Left forelimb (tissue), 1 donor: ENCODE measurements around the gene PRDM2.

Experiments used
- DNase-seq: peaks from one replicate; pipeline ENCODE4 v3.0.0-alpha.2; 2018; ENCODE audit warnings: low spot score

PRDM2 gene

DNA sequence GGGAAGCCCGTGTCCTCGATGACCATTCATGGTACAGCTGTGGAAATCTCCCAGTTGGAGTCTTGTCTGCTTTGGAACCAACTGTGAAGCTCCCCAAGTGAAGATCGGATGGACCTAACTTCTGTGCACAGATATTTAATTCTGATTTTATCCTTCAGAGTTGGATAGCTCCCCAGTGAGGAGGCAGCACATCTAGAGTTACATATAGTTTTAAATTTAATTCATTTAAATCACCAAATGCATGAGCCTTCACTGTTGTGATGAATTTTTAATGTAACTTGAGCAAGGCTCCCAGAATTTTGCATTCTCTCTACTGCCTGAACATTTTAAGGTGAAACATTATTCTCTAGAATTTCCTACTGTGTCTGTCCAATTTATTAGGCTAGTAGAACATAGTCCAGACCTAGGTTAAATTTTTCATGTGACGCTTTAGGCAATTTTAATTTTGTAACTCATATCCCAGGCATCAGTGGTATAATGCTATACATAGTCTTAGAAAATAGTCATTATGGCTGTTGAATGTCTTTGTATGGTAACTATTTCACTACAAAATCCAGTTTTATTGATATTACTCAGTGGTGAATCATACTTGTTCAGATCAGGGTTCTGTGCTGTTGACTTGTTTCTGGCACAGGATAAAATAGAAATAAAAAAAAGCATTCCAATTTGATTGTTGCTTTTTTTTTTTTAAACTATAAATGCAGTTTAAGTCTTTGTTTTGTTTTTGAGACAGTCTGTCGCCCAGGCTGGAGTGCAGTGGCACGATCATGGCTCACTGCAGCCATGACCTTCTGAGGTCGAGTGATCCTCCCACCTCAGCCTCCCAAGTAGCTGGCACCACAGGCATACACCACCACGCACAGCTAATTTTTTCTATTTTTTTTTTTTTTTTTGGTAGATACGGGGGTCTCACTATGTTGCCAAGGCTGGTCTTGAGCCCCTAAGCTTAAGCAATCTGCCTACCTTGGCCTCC is 66.9 kb downstream of the PRDM2 start:
- no peak for DNase-seq

DNA sequence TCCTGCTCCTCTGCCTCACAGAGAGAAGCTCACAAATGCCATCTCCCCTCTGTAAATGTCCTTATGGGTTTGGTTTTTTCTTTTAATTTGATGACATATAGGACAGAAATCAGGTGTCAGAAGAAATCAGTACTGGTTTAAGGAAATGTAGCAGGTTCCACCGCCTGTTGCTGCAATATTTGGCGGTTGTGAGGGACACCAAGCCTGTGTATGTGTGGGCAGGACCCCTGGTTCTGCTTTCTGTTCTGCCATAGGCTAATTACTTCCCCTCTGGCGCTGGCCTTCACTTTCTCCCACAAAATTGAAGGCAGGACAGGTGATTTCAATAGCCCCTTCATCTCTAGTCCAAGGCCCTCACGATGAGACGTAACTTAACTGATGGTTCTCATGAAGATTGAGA is 69.2 kb downstream of the PRDM2 start:
- no peak for DNase-seq

DNA sequence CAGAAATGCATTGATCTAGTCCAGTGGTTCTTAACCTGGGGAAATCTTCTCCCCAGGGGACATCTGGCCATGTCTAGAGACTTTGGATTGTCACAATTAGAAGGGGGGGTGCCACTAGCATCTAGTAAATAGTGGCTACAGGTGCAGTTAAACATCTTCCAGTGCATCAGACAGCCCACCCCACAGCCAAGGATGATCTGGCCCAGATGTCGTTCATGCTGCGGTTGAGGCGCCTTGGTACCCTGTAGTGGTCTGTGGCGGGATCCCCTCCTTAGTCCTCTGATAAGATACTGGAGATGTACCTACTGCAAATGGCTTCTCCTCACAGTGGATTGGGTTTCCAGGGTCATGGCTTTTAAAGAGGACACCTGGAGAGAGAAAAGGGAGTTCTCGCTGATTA is 69.8 kb downstream of the PRDM2 start:
- no peak for DNase-seq

DNA sequence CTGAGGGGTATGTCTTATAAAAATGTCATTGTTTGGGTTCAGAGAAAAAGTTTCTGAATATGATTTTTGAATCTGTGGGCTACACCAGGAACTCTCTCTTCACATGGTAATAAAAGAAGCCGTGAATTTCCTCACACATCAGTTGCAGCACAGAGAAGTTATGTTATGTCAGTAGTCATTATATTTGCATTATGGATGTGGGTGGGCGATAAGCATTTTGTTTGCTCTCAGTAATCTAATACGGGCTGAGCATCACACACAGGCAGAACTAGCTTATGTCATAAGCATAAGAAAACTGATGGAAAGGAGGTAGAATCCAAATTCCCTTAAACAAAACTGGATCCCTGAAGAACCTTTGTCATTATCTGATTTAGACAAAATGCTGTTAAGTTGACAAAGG is 70.8 kb downstream of the PRDM2 start:
- DNase-seq, result no peak

DNA sequence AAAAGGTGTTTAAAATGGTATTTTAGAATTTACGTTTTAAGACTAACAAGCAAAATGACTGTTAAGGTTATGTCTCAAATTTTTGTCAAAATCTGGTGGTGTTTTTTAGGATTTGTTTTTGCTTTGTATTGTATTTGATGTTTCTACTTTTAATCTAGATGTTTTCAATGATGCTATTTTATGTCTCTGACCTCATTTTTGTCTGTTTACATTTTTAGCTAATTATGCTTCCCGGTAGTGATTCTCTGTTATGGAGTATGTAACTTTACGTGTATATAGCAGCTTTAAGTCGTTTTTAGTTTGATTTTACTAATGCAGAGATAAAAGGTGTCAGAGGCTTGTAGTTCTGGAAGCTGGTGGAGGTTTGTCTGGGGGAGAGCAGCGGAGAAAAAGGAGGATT is 71.8 kb downstream of the PRDM2 start:
- DNase-seq, result no peak

DNA sequence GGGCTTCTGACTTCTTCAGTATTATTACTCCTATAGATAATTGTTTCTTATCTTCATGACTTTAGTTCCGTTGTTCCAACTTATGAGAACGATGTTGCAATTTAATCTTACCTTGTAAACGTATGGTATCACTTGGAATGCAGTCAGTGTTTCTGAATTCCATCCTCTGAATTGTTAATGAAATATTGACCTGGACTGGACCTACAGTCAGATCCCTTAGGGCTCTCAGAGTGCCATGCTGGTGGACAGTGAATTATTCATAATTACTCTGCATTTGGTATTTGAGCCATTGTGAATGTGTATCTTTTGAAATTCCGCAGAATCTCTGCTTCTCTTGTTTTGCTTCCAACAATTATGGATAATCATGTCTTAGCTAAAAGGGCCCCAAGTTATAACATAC is 72.3 kb downstream of the PRDM2 start:
- DNase-seq, result no peak

DNA sequence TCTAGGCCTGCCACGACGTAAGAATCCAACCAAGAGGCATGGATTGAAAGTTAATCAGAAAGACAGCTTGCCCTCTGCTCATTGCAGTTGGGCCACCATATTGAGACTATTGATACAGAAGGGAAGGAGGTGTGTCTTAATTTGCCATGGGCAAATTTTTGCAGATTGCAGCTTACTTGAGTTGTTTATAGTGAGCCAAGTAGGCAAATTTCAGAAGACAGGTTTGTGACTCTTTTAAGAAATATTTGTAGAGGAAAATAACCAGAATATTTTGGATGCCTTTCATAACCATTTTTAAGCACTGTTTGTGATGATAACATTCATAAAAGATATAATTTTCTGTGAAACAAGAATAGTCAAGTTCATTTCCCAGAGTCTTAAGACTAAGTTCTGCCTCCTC is 74.1 kb downstream of the PRDM2 start:
- DNase-seq, result no peak

DNA sequence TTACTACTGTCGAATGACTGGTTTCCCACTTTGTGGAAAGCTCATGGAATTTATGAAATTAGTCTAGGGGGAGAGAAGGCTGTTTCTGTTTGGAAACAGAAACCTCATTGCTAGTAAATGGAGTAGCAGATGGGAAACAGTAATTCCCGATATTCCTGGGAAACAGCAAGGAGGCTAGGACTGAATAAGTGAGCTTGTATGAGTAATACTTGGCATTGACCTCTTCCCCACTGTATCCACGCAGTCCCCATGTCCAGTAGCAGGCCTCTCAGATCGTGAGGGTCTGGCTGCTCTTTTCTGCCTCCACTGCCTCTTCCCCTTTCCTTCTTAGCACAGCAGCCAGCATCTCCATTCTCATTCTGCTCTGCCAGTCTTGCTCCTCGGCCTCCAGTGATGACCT is 75.5 kb downstream of the PRDM2 start:
- no peak for DNase-seq

DNA sequence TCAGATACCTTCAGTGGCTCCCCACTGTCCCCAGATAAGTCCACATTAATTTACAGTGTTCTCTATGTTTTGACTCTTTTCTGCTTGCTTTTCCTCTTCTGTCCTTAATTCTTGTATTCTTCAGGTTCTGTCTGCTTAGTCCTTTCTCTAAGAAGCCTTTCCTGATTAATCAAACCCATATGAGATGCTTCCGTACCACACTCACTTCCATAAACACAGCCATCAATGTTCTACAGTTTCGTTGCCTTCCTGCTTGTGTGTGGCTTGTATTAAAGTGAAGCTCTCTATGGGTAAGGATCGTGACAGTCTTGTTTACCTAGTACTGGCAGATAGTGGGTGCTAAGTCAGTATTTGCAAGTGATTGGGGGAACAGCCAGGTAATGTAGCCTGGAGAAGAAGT is 75.9 kb downstream of the PRDM2 start:
- DNase-seq, result no peak

DNA sequence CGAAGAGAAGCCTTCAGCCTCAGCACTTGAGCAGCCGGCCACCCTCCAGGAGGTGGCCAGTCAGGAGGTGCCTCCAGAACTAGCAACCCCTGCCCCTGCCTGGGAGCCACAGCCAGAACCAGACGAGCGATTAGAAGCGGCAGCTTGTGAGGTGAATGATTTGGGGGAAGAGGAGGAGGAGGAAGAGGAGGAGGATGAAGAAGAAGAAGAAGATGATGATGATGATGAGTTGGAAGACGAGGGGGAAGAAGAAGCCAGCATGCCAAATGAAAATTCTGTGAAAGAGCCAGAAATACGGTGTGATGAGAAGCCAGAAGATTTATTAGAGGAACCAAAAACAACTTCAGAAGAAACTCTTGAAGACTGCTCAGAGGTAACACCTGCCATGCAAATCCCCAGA is 78.4 kb downstream of the PRDM2 start:
- no peak for DNase-seq

DNA sequence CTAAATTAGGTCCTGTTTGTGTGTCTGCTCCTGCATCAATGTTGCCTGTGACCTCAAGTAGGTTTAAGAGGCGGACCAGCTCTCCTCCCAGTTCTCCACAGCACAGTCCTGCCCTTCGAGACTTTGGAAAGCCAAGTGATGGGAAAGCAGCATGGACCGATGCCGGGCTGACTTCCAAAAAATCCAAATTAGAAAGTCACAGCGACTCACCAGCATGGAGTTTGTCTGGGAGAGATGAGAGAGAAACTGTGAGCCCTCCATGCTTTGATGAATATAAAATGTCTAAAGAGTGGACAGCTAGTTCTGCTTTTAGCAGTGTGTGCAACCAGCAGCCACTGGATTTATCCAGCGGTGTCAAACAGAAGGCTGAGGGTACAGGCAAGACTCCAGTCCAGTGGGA is 79.9 kb downstream of the PRDM2 start:
- no peak for DNase-seq

DNA sequence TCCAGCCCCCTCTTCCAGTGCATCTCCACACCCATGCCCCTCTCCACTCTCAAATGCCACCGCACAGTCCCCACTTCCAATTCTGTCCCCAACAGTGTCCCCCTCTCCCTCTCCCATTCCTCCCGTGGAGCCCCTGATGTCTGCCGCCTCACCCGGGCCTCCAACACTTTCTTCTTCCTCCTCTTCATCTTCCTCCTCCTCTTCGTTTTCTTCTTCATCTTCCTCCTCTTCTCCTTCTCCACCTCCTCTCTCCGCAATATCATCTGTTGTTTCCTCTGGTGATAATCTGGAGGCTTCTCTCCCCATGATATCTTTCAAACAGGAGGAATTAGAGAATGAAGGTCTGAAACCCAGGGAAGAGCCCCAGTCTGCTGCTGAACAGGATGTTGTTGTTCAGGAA is 80.8 kb downstream of the PRDM2 start:
- DNase-seq, result no peak

DNA sequence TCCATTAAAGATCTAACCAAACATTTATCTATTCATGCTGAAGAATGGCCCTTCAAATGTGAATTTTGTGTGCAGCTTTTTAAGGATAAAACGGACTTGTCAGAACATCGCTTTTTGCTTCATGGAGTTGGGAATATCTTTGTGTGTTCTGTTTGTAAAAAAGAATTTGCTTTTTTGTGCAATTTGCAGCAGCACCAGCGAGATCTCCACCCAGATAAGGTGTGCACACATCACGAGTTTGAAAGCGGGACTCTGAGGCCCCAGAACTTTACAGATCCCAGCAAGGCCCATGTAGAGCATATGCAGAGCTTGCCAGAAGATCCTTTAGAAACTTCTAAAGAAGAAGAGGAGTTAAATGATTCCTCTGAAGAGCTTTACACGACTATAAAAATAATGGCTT is 81.2 kb downstream of the PRDM2 start:
- no peak for DNase-seq

DNA sequence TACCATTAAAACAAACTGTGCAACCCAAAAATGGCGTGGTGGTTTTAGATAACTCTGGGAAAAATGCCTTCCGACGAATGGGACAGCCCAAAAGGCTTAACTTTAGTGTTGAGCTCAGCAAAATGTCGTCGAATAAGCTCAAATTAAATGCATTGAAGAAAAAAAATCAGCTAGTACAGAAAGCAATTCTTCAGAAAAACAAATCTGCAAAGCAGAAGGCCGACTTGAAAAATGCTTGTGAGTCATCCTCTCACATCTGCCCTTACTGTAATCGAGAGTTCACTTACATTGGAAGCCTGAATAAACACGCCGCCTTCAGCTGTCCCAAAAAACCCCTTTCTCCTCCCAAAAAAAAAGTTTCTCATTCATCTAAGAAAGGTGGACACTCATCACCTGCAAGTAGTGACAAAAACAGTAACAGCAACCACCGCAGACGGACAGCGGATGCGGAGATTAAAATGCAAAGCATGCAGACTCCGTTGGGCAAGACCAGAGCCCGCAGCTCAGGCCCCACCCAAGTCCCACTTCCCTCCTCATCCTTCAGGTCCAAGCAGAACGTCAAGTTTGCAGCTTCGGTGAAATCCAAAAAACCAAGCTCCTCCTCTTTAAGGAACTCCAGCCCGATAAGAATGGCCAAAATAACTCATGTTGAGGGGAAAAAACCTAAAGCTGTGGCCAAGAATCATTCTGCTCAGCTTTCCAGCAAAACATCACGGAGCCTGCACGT is 82.1 kb downstream of the PRDM2 start:
- DNase-seq, result no peak

DNA sequence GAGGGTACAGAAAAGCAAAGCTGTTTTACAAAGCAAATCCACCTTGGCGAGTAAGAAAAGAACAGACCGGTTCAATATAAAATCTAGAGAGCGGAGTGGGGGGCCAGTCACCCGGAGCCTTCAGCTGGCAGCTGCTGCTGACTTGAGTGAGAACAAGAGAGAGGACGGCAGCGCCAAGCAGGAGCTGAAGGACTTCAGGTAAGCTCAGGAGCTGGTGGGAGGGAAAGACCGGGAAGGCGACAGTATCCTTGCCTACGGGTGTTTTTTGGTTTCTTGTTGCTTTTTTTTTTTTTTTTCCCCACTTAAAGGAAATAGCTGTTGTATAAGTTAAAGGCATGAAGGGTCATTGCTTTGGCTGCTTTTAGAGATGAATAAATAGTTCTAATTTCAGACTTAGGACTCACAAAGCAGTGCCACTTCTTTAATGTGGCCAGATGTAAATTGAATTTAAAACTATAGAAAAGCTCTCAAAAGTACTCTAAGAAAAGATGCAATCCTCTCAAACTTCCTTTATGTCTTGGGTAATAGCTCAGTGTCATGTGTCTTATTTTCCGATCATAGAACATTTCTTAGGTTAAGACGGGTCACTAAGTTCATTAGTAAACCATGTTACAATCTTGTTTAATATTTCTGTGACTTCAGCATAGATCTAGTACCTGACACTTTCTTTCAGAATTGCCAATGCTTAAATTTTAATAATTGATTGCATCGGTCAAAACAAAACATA is 82.8 kb downstream of the PRDM2 start:
- no peak for DNase-seq

DNA sequence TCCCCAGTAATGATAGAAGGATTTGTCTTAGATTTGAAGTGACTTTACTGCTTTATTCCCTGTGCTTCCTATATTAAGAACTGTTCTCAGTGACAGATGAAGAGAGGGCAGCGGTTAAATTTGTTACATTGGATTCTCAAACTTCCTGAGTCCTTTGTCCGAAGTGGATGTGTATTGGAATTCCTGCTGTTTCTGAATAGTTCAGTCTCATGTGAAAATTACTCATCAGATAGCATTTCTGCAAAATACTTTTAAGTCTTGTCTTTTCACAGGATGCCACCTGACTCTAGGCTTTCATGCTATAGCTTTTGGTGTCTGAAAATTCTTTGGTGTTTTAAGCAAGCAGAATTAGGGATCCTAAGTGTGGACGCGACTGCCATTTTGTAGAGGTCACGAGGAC is 83.6 kb downstream of the PRDM2 start:
- no peak for DNase-seq

DNA sequence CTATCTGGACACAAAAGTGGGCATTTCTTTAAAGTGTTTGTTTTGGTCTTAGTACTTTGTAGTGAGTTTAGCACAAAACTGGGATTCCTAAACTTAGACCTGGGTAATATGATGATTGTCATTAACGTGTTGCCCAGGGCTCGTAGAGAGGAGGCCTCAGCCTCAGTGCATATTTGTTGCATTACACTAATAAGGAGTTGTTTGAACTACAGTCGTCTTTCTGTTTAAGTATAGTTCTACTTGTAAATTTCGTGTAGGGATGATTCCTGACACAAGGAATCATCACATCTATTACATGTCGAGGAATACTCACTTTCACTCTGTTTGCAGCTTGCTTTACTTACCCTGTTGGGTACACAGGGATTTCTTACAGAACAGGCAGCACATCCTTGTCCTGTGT is 85.0 kb downstream of the PRDM2 start:
- DNase-seq, result no peak

DNA sequence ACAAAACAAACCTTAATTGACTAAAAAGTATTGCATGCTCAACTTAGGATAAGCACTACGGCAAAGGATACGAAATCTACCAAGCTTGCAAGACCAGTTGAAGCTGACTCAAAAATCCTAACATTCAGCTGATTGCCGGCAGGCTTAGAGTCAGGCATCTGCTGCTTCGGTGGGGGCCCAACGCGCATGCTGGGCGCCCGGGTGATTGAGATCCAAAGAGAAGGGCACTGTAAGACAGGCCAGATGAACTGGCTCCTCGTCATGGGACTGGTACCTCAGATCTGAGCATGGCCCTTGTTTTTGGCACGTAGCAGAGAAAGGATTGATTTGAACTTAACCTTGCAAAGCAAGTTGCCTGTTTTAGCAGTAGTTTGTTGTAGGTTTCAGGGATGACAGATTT is 86.6 kb downstream of the PRDM2 start:
- DNase-seq, result no peak

DNA sequence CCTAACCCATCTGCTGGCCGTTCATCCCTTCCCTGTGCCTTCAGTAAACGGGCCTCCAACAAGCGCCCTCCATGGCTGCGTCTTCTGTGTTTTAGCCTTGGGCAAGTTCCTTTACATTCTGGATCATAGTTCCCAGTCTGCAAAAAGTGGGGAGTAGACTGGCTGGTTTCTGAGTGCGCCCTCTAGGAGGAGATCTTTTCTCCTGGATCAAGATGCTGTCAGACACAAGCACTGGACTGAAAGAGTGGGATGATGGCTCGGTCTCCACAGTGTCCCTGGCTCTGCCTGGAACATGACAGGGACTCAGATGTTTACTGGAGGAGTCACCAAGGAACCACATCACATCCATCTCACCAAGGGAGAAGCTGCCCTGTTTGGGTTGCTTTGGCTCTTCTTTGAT is 88.8 kb downstream of the PRDM2 start:
- DNase-seq, result no peak

DNA sequence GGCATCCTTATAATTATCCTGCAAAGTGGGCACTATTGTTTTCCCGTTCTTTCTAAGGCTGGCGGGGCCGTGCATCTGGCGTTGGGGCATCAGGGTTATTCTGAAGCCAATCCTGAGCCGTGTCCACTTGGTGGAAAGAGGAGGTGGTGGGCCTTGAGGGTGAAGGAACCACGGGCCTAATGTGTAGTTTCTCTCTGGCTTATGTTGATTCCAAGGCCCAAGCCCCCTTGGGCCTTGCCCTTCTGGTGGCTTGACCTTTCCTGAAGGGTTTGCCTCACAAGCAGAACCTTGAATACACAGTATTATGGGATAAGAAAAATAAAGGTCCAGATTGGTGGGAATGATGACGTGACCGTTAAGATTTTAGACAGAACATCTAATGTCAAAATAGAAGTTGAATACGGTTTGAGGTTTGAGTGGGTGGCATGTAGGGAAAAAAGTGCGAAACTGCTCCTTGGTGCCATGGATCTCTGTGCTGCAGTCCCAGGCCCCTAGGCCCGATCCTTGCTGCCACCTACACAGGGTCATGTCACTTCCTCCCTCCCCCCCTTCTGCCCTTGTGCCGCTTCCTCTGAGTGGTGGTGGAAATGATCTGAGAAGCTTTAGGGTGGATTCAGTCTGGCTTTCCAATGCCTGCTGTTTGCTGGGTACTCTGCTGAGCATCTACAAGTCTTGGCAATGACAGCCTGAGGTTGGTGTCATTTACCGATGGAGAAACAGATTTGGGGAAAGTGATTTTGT is 90.5 kb downstream of the PRDM2 start:
- no peak for DNase-seq

DNA sequence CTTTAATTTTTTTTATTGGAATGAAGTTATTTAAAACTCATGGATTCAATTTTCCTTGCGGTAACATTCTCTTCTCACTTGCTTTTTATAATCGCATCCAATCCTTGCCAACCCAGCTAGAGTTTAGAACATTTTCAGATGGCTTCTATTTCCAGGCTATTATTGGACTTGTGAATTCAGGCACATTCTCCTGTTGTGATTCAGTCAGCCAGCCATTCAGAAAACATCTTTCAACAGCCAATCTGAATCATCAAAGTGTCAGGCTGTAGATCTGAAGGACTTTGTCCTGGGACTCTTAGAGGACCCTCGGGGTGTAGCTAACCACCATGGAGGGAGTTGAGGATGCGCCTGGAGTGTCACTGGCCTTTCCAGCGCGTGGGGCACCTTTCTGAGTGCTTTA is 92.4 kb downstream of the PRDM2 start:
- no peak for DNase-seq

DNA sequence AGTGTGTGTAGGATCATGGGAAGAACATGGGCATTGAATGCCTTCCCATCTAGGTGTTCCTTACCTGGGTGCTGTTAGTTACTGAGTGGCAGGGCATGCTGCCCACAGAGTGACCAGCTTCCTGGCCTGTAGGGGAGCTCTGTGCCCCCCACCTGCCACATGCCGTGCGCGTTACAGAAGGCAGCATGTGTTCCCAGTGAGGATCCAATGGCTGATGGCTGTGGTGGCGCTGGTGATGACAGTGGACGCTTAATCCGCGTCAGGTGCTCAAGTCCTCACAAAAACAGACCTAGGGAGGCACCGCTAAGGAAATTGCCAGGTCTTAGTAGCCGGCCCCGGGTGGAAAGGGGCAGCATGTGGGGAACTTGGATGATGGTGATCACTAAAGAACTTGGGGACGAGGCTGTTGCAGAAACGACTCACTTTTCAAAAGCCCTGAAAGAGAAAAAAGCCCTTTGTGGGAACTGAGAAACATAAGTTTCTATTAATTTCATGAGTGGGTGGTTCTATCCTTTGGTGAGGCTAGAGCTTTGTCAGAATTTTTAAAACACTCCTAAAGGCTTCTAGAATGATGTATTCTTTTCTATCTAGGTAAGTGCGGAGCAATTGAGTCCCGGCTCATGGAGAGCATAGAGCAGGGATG is 93.2 kb downstream of the PRDM2 start:
- no peak for DNase-seq
